OCI-LY1 (cell line): ENCODE data around the gene ACVR1B.
A peak's percentile ranks its signal among the peaks of the same experiment; 100 is the strongest.

Experiments
- H2AFZ ChIP-seq: fragments of 200-600 bp; sonication (generic), shearing (Covaris generic); 2 replicates; pipeline ENCODE4 v1.6.0; 2014; ENCODE audit warnings: antibody characterized with exemption, mild to moderate bottlenecking, low read length
- H3F3A ChIP-seq: fragments of 200-600 bp; sonication (generic), shearing (Covaris generic); 2 replicates; pipeline ENCODE4 v1.6.0; 2014; ENCODE audit warnings: mild to moderate bottlenecking, antibody characterized with exemption, low read length, moderate library complexity; ENCODE audit not compliant: insufficient read depth
- H3K27ac ChIP-seq: fragments of 200-600 bp; sonication (generic); 2 replicates; pipeline ENCODE4 v1.5.1; 2014; ENCODE audit warnings: low read length, mixed run types, mild to moderate bottlenecking, low read depth; ENCODE audit not compliant: poor library complexity, severe bottlenecking
- H3K27me3 ChIP-seq: fragments of 200-600 bp; sonication (generic); 2 replicates; pipeline ENCODE4 v1.6.0; 2014; ENCODE audit warnings: antibody characterized with exemption, mild to moderate bottlenecking, low read length, moderate library complexity; ENCODE audit not compliant: insufficient read depth
- H3K36me3 ChIP-seq: fragments of 200-600 bp; sonication (generic); 2 replicates; pipeline ENCODE4 v1.6.1; 2014; ENCODE audit warnings: mild to moderate bottlenecking, antibody characterized with exemption, low read length, moderate library complexity, mixed read lengths; ENCODE audit not compliant: insufficient read depth
- H3K4me1 ChIP-seq: fragments of 200-600 bp; sonication (generic); 2 replicates; pipeline ENCODE4 v1.5.1; 2014; ENCODE audit warnings: mild to moderate bottlenecking, low read length, moderate library complexity; ENCODE audit not compliant: insufficient read depth, severe bottlenecking
- H3K4me2 ChIP-seq: fragments of 200-600 bp; sonication (generic), shearing (Covaris generic); 2 replicates; pipeline ENCODE4 v1.6.1; 2014; ENCODE audit warnings: low read length
- H3K4me3 ChIP-seq: fragments of 200-600 bp; sonication (generic); 2 replicates; pipeline ENCODE4 v1.5.1; 2014; ENCODE audit warnings: low read length, low read depth, mild to moderate bottlenecking, mixed read lengths; ENCODE audit not compliant: poor library complexity, severe bottlenecking
- H3K79me2 ChIP-seq: fragments of 200-600 bp; shearing (Covaris generic); 2 replicates; pipeline ENCODE4 v1.6.1; 2016; ENCODE audit warnings: mixed run types, low read length, mixed read lengths; ENCODE audit not compliant: insufficient read depth
- H3K9ac ChIP-seq: fragments of 200-600 bp; sonication (generic), shearing (Covaris generic); 2 replicates; pipeline ENCODE4 v1.6.1; 2014; ENCODE audit warnings: mild to moderate bottlenecking, low read length, mixed read lengths
- H3K9me2 ChIP-seq: fragments of 200-600 bp; sonication (generic), shearing (Covaris generic); 2 replicates; pipeline ENCODE4 v1.6.1; 2014; ENCODE audit warnings: low read depth, mild to moderate bottlenecking, low read length, mixed read lengths
- H3K9me3 ChIP-seq: fragments of 200-600 bp; shearing (Covaris generic); 2 replicates; pipeline ENCODE4 v1.6.1; 2014; ENCODE audit warnings: low read length, mixed read lengths
- H4K20me1 ChIP-seq: fragments of 200-600 bp; sonication (generic), shearing (Covaris generic); 2 replicates; pipeline ENCODE4 v1.6.0; 2016; ENCODE audit warnings: mild to moderate bottlenecking, low read length; ENCODE audit not compliant: insufficient read depth
- EZH2 ChIP-seq: fragments of 200-600 bp; sonication (generic), shearing (Covaris generic); IDR thresholded peaks from 2 replicates; pipeline ENCODE4 v1.8.0; 2017; ENCODE audit warnings: borderline replicate concordance, mixed run types, mild to moderate bottlenecking, antibody characterized with exemption, low read length, moderate library complexity, mixed read lengths
- TF ChIP-seq, protein P1 (sequence below): fragments of 200-600 bp; sonication (generic), shearing (Covaris generic); IDR thresholded peaks from 2 replicates; pipeline ENCODE4 v1.5.1; 2017; ENCODE audit warnings: mild to moderate bottlenecking, antibody characterized with exemption, low read length, moderate library complexity, mixed read lengths

Gene ACVR1B

DNA sequence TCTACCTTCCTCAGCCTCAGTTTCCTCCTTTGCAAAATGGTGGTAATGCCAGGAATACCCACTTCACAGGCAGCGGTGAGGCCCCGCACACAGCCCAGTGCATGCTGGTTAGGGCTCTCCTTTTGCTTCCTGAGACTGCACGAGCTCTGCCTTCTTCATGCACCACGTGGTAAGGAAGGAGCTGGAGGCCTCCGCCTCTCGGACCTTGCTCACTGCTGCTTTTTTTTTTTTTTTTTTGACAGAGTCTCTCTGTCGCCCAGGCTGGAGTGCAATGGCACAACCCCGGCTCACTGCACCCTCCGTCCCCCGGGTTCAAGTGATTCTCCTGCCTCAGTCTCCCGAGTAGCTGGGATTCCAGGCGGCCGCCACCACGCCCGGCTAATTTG lies 73.3 kb downstream of the ACVR1B start:
- TF ChIP-seq, protein P1, sequence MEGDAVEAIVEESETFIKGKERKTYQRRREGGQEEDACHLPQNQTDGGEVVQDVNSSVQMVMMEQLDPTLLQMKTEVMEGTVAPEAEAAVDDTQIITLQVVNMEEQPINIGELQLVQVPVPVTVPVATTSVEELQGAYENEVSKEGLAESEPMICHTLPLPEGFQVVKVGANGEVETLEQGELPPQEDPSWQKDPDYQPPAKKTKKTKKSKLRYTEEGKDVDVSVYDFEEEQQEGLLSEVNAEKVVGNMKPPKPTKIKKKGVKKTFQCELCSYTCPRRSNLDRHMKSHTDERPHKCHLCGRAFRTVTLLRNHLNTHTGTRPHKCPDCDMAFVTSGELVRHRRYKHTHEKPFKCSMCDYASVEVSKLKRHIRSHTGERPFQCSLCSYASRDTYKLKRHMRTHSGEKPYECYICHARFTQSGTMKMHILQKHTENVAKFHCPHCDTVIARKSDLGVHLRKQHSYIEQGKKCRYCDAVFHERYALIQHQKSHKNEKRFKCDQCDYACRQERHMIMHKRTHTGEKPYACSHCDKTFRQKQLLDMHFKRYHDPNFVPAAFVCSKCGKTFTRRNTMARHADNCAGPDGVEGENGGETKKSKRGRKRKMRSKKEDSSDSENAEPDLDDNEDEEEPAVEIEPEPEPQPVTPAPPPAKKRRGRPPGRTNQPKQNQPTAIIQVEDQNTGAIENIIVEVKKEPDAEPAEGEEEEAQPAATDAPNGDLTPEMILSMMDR = no peak
- no peak for TF ChIP-seq EZH2
- H3K4me3 ChIP-seq = peak overlapping the region; percentile 58
- peaks cover 31% of the 10 kb centered on the region for H3K4me1 ChIP-seq
- H3K4me2 ChIP-seq = peak overlapping the region; percentile 75
- no peaks in the 10 kb centered on the region; the same call in 1 of the 2 replicates for H3F3A ChIP-seq
- H3K9me3 ChIP-seq = no peaks in the 10 kb centered on the region
- H4K20me1 ChIP-seq = no peaks in the 10 kb centered on the region
- H3K27me3 ChIP-seq = 0 out of 2 replicates have a peak, but pooled peaks cover 5% of the 10 kb centered on the region
- peak overlapping the region; percentile 59 for H3K9ac ChIP-seq
- no peaks in the 10 kb centered on the region for H3K9me2 ChIP-seq
- no peaks in the 10 kb centered on the region for H3K79me2 ChIP-seq
- no peaks in the 10 kb centered on the region for H3K36me3 ChIP-seq
- no peak overlapping the region for H2AFZ ChIP-seq
- H3K27ac ChIP-seq = peak overlapping the region; percentile 84

DNA sequence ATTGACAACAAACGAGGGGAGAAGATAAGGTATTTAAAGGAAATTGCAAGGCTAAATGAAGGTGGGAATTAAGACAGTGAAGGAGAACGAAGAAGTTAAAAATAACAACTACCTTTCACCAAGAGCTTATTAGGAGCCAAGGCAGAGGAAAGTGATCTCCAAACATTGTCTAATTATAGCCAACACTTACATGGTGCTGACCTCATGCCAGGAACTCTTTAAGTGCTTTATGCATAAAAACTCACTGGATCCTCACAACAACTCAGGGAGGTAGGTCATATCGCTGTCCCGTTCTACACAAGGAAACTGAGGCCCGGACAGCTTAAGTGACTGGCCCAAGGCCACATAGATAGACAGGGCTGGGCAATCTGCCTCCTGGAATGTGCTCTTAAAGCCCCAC lies 74.8 kb downstream of the ACVR1B start:
- Histone ChIP-seq H4K20me1 (no peaks in the 10 kb centered on the region), H3F3A (no peaks in the 10 kb centered on the region; the same call in 1 of the 2 replicates), H3K9ac (no peak overlapping the region), H3K27ac (no peak overlapping the region), H3K9me2 (no peaks in the 10 kb centered on the region), H3K9me3 (no peaks in the 10 kb centered on the region), H2AFZ (no peak overlapping the region), H3K4me1 (peaks cover 31% of the 10 kb centered on the region), H3K27me3 (0 out of 2 replicates have a peak, but pooled peaks cover 5% of the 10 kb centered on the region), H3K79me2 (no peaks in the 10 kb centered on the region), H3K36me3 (no peaks in the 10 kb centered on the region), H3K4me2 (peak overlapping the region; percentile 75; the same call in 1 of the 2 replicates), H3K4me3 (no peak overlapping the region)
- TF ChIP-seq, protein P1 = no peak
- TF ChIP-seq EZH2 = no peak

DNA sequence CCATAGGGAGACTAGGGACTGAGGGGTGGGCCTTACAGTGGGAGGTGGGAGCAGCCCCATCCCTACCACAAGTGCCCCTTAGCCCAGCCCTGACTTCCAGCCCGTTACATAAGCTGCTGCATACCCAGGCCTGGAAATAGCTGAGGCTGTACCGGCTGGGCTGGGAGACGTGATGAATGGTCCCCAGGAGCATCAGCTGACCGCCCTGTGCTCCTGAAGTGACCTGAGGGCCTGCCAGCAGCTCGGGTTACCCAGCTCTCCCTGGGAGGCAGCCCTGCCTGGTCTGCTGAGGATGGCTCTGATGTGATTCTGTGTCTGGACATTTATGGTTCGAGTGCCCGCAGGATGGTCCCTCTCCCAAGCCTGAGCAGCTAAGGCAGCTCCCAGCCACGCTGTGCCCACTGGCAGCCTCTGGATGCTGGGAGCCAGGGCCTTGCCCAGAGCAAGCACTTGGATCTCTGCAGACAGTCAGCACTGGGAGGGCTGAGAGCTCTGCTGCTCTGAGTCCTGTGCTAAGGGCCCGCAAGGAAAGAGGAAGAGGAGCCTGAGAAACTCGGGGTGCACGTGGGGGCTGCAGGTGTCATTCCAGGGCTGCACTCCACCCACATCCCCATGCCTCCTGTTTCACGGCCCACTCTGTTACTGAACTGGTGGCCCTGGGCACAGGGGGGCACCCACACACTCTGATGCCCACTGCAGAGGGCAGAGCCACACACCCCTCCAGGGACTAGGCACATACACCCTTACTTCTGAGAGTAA lies 75.8 kb downstream of the ACVR1B start:
- peaks cover 32% of the 10 kb centered on the region for H3K4me1 ChIP-seq
- H3F3A ChIP-seq = peaks cover 3% of the 10 kb centered on the region; the same call in 1 of the 2 replicates
- H3K9me3 ChIP-seq = no peaks in the 10 kb centered on the region
- H3K4me2 ChIP-seq = no peak overlapping the region
- 0 out of 2 replicates have a peak, but pooled peaks cover 5% of the 10 kb centered on the region for H3K27me3 ChIP-seq
- TF ChIP-seq, protein P1 = no peak
- no peak for TF ChIP-seq EZH2
- no peaks in the 10 kb centered on the region for H3K36me3 ChIP-seq
- no peak overlapping the region for H2AFZ ChIP-seq
- no peaks in the 10 kb centered on the region for H3K79me2 ChIP-seq
- H3K27ac ChIP-seq = no peak overlapping the region
- no peaks in the 10 kb centered on the region for H4K20me1 ChIP-seq
- H3K9ac ChIP-seq = no peak overlapping the region
- no peaks in the 10 kb centered on the region for H3K9me2 ChIP-seq
- no peak overlapping the region for H3K4me3 ChIP-seq
